ENCODE data around the gene AUTS2. TPM values are rescaled to one million over a fixed set of nuclear protein-coding genes. Genes with fewer than 3 reads are reported as not detected.

AUTS2 gene
- total and polyA plus RNA-seq, 2 experiments from 2014 or later: 32.0 to 91.0 TPM

DNA sequence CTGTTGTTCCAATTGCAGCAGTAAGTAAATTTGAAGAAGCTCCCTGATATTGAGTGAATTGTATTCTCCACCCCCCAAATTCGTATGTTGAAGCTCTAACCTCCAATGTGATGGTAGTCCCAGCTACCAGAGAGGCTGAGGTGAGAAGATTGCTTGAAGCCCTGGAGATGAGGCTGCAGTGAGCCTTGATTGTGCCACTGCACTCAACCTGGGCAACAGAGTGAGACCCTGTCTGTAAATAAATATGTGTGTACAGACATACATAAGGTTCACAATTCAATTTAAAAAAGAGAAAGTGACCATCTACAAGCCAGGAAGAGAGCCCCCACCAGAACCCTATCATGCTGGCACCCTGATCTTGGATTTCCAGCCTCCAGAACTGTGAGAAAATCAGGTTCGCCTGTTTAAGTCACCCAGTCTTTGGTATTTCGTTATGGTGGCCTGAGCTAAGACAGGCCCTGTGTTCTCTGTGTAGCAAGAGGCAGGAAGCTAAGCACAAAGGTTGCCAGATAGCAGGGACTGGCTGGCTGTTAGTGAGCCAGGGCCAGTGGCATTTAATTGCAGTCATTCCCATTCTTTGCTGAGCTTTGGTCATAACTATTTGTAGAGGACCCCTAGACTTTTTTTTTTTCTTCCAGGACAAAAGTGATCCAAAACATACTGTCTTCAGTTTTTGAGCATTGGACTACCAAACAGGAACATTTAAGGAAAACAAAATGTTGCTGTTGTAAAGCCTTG is 45.6 kb downstream of the AUTS2 start:
- Histone ChIP-seq H3K4me1 (ENCODE audit: insufficient read depth) (peaks cover 62% of the 10 kb centered on the region), H3K27ac (ENCODE audit: low read depth) (no peak overlapping the region), H2AFZ (no peak overlapping the region), H3K4me3 (no peak overlapping the region), H3K27me3 (ENCODE audit: insufficient read depth) (no peaks in the 10 kb centered on the region), H3K4me2 (peak overlapping the region; percentile 35; the same call in 1 of the 2 replicates), H3F3A (replicated peaks; ENCODE audit: low read depth) (no peaks in the 10 kb centered on the region), H4K20me1 (replicated peaks; ENCODE audit: insufficient read depth) (no peaks in the 10 kb centered on the region), H3K9me2 (ENCODE audit: insufficient read depth) (no peaks in the 10 kb centered on the region), H3K36me3 (ENCODE audit: insufficient read depth) (no peaks in the 10 kb centered on the region), H3K79me2 (replicated peaks; ENCODE audit: insufficient read depth) (no peaks in the 10 kb centered on the region)
- Mint-ChIP-seq H3K27me3 (ENCODE audit: insufficient read depth, low read depth, poor library complexity) (no peaks in the 10 kb centered on the region), H3K27ac (no peak overlapping the region), H3K9me3 (no peaks in the 10 kb centered on the region), H3K4me1 (peaks cover 74% of the 10 kb centered on the region), H3K4me3 (no peak overlapping the region; the same call in 2 of the 3 replicates), H3K36me3 (ENCODE audit: low read depth) (no peaks in the 10 kb centered on the region)
- peak; percentile 56 for DNase-seq (ENCODE audit: low spot score)
- peak; percentile 47 for ATAC-seq
- TF ChIP-seq EZH2phosphoT487 (IDR thresholded peaks at IDR 0.05; ENCODE audit: unreplicated experiment) (no peak), JUNB (IDR thresholded peaks at IDR 0.05; ENCODE audit: unreplicated experiment) (peak; percentile 58)

DNA sequence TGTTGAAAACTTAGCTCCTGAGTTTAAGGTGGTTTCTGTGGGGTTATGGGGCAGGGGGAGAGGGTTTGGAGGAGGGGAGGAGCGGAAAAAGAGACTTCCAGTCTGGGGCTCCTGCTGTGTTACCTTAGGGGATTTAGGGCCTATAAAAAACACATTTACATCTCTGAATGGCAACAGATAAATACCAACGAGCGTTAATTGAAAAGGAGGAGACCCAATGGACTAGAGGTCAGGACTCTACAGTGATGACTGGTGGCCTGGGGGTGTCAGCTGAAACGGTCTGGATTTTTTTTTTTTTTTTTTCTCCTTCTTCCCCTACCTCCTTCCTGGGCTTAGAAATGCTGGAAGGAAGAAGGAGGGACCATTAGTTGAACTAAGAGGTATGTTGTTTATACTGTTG is 47.4 kb downstream of the AUTS2 start:
- H3K27ac Mint-ChIP-seq: peak overlapping the region; percentile 63
- Histone ChIP-seq H3K4me2 (peak overlapping the region; percentile 66), H2AFZ (no peak overlapping the region)
- TF ChIP-seq, protein P1, sequence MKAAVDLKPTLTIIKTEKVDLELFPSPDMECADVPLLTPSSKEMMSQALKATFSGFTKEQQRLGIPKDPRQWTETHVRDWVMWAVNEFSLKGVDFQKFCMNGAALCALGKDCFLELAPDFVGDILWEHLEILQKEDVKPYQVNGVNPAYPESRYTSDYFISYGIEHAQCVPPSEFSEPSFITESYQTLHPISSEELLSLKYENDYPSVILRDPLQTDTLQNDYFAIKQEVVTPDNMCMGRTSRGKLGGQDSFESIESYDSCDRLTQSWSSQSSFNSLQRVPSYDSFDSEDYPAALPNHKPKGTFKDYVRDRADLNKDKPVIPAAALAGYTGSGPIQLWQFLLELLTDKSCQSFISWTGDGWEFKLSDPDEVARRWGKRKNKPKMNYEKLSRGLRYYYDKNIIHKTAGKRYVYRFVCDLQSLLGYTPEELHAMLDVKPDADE (IDR thresholded peaks at IDR 0.05): no peak
- TF ChIP-seq, protein P2, sequence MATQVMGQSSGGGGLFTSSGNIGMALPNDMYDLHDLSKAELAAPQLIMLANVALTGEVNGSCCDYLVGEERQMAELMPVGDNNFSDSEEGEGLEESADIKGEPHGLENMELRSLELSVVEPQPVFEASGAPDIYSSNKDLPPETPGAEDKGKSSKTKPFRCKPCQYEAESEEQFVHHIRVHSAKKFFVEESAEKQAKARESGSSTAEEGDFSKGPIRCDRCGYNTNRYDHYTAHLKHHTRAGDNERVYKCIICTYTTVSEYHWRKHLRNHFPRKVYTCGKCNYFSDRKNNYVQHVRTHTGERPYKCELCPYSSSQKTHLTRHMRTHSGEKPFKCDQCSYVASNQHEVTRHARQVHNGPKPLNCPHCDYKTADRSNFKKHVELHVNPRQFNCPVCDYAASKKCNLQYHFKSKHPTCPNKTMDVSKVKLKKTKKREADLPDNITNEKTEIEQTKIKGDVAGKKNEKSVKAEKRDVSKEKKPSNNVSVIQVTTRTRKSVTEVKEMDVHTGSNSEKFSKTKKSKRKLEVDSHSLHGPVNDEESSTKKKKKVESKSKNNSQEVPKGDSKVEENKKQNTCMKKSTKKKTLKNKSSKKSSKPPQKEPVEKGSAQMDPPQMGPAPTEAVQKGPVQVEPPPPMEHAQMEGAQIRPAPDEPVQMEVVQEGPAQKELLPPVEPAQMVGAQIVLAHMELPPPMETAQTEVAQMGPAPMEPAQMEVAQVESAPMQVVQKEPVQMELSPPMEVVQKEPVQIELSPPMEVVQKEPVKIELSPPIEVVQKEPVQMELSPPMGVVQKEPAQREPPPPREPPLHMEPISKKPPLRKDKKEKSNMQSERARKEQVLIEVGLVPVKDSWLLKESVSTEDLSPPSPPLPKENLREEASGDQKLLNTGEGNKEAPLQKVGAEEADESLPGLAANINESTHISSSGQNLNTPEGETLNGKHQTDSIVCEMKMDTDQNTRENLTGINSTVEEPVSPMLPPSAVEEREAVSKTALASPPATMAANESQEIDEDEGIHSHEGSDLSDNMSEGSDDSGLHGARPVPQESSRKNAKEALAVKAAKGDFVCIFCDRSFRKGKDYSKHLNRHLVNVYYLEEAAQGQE (IDR thresholded peaks at IDR 0.05; ENCODE audit: unreplicated experiment): no peak
- TF ChIP-seq, protein P3, sequence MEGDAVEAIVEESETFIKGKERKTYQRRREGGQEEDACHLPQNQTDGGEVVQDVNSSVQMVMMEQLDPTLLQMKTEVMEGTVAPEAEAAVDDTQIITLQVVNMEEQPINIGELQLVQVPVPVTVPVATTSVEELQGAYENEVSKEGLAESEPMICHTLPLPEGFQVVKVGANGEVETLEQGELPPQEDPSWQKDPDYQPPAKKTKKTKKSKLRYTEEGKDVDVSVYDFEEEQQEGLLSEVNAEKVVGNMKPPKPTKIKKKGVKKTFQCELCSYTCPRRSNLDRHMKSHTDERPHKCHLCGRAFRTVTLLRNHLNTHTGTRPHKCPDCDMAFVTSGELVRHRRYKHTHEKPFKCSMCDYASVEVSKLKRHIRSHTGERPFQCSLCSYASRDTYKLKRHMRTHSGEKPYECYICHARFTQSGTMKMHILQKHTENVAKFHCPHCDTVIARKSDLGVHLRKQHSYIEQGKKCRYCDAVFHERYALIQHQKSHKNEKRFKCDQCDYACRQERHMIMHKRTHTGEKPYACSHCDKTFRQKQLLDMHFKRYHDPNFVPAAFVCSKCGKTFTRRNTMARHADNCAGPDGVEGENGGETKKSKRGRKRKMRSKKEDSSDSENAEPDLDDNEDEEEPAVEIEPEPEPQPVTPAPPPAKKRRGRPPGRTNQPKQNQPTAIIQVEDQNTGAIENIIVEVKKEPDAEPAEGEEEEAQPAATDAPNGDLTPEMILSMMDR (conservative IDR thresholded peaks at IDR 0.05; ENCODE audit: low read depth in 2 of 2): no peak
- TF ChIP-seq ZNF331 (CRISPR knock-in tag; IDR thresholded peaks at IDR 0.05; ENCODE audit: low read depth): no peak
- no peak for TF ChIP-seq STAT1 (IDR thresholded peaks at IDR 0.05; ENCODE audit: unreplicated experiment)
- no peak for TF ChIP-seq EZH2phosphoT487 (IDR thresholded peaks at IDR 0.05; ENCODE audit: unreplicated experiment)
- no peak for TF ChIP-seq JUNB (IDR thresholded peaks at IDR 0.05; ENCODE audit: unreplicated experiment)
- no peak for TF ChIP-seq NANOG (IDR thresholded peaks at IDR 0.05; ENCODE audit: borderline replicate concordance)

More for the DNA sequence above, 47.4 kb downstream of the AUTS2 start:
- Mint-ChIP-seq H3K9me3 (no peaks in the 10 kb centered on the region), H3K27me3 (ENCODE audit: insufficient read depth, low read depth, poor library complexity) (peaks cover under 1% of the 10 kb centered on the region), H3K4me3 (peak overlapping the region; percentile 45), H3K4me1 (peaks cover 59% of the 10 kb centered on the region), H3K36me3 (ENCODE audit: low read depth) (no peaks in the 10 kb centered on the region)
- Histone ChIP-seq H3K36me3 (ENCODE audit: insufficient read depth) (no peaks in the 10 kb centered on the region), H3K4me3 (peak overlapping the region; percentile 17; the same call in 1 of the 2 replicates), H4K20me1 (replicated peaks; ENCODE audit: insufficient read depth) (no peaks in the 10 kb centered on the region), H3F3A (replicated peaks; ENCODE audit: low read depth) (no peaks in the 10 kb centered on the region), H3K9me2 (ENCODE audit: insufficient read depth) (no peaks in the 10 kb centered on the region), H3K27ac (ENCODE audit: low read depth) (peak overlapping the region; percentile 79), H3K79me2 (replicated peaks; ENCODE audit: insufficient read depth) (0 out of 2 replicates have a peak, but pooled peaks cover 4% of the 10 kb centered on the region), H3K27me3 (ENCODE audit: insufficient read depth) (no peaks in the 10 kb centered on the region), H3K4me1 (ENCODE audit: insufficient read depth) (peaks cover 52% of the 10 kb centered on the region)
- peak; percentile 76 for ATAC-seq
- DNase-seq (ENCODE audit: low spot score): peak; percentile 74

Data from GM23338 (cell line).